HG03095 (cell line): ENCODE measurements around the gene UBQLN4.
A peak's percentile ranks its signal among the peaks of the same experiment; 100 is the strongest.

Source experiments
- ATAC-seq: cut with Tn5 transposase; IDR thresholded peaks from one replicate; pipeline ENCODE4 v1.9.1; 2021; ENCODE audit warnings: moderate library complexity; ENCODE audit not compliant: unreplicated experiment

The UBQLN4 gene

GRCh38 chr1:156020293-156021092 is 33.1 kb downstream of the UBQLN4 start, which contains the start of gene SSR2:
Gene SSR2, minus strand, starts transcription at chr1:156020951. Its CDS starts 784 bp downstream, at chr1:156020167.
- ATAC-seq: peak; percentile 98

GRCh38 chr1:156019946-156020292 is 33.7 kb downstream of the UBQLN4 start:
- no peak for ATAC-seq

- no peak for ATAC-seq
Measured at GRCh38 chr1:156014829-156015228, 38.8 kb downstream of the UBQLN4 start.

- ATAC-seq: peak; percentile 80
Measured at GRCh38 chr1:156012051-156012817, 41.4 kb downstream of the UBQLN4 start.

- no peak for ATAC-seq
Measured at GRCh38 chr1:156009404-156009803, 44.2 kb downstream of the UBQLN4 start.

GRCh38 chr1:156006666-156007376 is 46.8 kb downstream of the UBQLN4 start:
- ATAC-seq: no peak

- no peak for ATAC-seq
Measured at GRCh38 chr1:156004843-156005584, 48.6 kb downstream of the UBQLN4 start.

GRCh38 chr1:156003923-156004188 is 49.7 kb downstream of the UBQLN4 start:
- no peak for ATAC-seq

GRCh38 chr1:156002188-156002911 is 51.2 kb downstream of the UBQLN4 start:
- no peak for ATAC-seq

GRCh38 chr1:156001662-156002171 is 51.9 kb downstream of the UBQLN4 start:
- no peak for ATAC-seq

- no peak for ATAC-seq
Measured at GRCh38 chr1:156001021-156001661, 52.5 kb downstream of the UBQLN4 start.

GRCh38 chr1:155999964-156000363 is 53.6 kb downstream of the UBQLN4 start:
- ATAC-seq: no peak

- ATAC-seq: no peak
Measured at GRCh38 chr1:155996166-155996565, 57.4 kb downstream of the UBQLN4 start.

GRCh38 chr1:155993595-155993994 is 60.0 kb downstream of the UBQLN4 start:
- ATAC-seq: no peak

- no peak for ATAC-seq
Measured at GRCh38 chr1:155990005-155990739, 63.4 kb downstream of the UBQLN4 start.

GRCh38 chr1:155989242-155990004 is 64.2 kb downstream of the UBQLN4 start:
- no peak for ATAC-seq
